Measurements from ENCODE around the gene SLC12A5.

DNA sequence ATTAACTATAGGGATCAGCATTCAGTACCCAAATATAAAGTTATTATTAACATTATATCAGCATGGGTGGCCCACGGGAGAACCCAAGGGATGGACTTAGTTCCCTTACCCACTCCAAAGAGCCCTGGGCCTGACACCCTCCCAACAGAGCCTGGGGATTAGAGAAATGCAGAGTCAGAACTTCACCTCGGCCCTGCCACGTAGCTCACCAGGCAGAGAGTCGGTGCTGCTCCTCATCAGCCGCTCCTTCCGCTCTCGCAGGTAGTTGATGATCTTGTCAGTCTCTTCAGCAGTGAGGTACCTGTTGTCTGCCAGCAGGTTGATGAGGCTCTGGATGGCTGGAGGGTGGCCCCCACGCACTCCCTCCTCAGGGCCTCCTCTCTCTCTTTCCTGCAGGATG lies 34.1 kb downstream of the SLC12A5 start:
- TF ChIP-seq, protein P1, sequence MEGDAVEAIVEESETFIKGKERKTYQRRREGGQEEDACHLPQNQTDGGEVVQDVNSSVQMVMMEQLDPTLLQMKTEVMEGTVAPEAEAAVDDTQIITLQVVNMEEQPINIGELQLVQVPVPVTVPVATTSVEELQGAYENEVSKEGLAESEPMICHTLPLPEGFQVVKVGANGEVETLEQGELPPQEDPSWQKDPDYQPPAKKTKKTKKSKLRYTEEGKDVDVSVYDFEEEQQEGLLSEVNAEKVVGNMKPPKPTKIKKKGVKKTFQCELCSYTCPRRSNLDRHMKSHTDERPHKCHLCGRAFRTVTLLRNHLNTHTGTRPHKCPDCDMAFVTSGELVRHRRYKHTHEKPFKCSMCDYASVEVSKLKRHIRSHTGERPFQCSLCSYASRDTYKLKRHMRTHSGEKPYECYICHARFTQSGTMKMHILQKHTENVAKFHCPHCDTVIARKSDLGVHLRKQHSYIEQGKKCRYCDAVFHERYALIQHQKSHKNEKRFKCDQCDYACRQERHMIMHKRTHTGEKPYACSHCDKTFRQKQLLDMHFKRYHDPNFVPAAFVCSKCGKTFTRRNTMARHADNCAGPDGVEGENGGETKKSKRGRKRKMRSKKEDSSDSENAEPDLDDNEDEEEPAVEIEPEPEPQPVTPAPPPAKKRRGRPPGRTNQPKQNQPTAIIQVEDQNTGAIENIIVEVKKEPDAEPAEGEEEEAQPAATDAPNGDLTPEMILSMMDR (conservative IDR thresholded peaks at IDR 0.05; ENCODE audit: low read depth, low read length): no peak
- TF ChIP-seq POLR2A (IDR thresholded peaks at IDR 0.05; ENCODE audit: low read depth, low read length) (no peak), MAZ (IDR thresholded peaks at IDR 0.05; ENCODE audit: borderline replicate concordance, low read depth, low read length) (no peak), FOS (IDR thresholded peaks at IDR 0.05; ENCODE audit: low read depth, low read length) (no peak), NFE2L2 (IDR thresholded peaks at IDR 0.05; ENCODE audit: low read depth, low read length) (no peak)
